Glutamatergic neuron (in vitro differentiated cells): ENCODE data around the gene MRTFB. TPM values are rescaled to one million over a fixed set of nuclear protein-coding genes. Genes with fewer than 3 reads are reported as not detected.

Source experiments
- DNase-seq: peaks from one replicate; pipeline ENCODE4 v3.0.0; 2022
- H3K27ac Mint-ChIP-seq: one replicate; pipeline ENCODE4 v1.8.0; 2020; ENCODE audit warnings: mild to moderate bottlenecking, mixed read lengths, inconsistent platforms; ENCODE audit not compliant: unreplicated experiment
- H3K27me3 Mint-ChIP-seq: one replicate; pipeline ENCODE4 v1.8.0; 2020; ENCODE audit warnings: mild to moderate bottlenecking, moderate library complexity, mixed read lengths, inconsistent platforms; ENCODE audit not compliant: unreplicated experiment
- H3K36me3 Mint-ChIP-seq: one replicate; pipeline ENCODE4 v1.8.0; 2020; ENCODE audit warnings: mild to moderate bottlenecking, mixed read lengths, inconsistent platforms; ENCODE audit not compliant: unreplicated experiment
- H3K4me1 Mint-ChIP-seq: one replicate; pipeline ENCODE4 v1.8.0; 2020; ENCODE audit warnings: mild to moderate bottlenecking, low read depth, mixed read lengths, inconsistent platforms; ENCODE audit not compliant: unreplicated experiment
- H3K4me3 Mint-ChIP-seq: one replicate; pipeline ENCODE4 v1.8.0; 2020; ENCODE audit warnings: mild to moderate bottlenecking, mixed read lengths, inconsistent platforms; ENCODE audit not compliant: unreplicated experiment
- H3K9me3 Mint-ChIP-seq: one replicate; pipeline ENCODE4 v1.8.0; 2020; ENCODE audit warnings: mild to moderate bottlenecking, moderate library complexity, mixed read lengths, inconsistent platforms; ENCODE audit not compliant: unreplicated experiment
- total RNA-seq: library from RNA; stranded (reverse); fragmentation: NEBNext Ultra II Directional; extraction: Animal tissue kit (Norgen Biotek cat#: 25700); gene quantifications from one replicate; pipeline ENCODE4 v1.2.1, GENCODE V29; 2021; ENCODE audit not compliant: unreplicated experiment
- TF ChIP-seq, protein P1 (sequence below): fragments of 200-600 bp; sonication (generic); IDR thresholded peaks from one replicate; pipeline ENCODE4 v1.5.0; 2021; ENCODE audit not compliant: partially characterized antibody, unreplicated experiment

MRTFB gene
- total RNA-seq, 1 donor from 2014 or later: 29.6 TPM

DNA sequence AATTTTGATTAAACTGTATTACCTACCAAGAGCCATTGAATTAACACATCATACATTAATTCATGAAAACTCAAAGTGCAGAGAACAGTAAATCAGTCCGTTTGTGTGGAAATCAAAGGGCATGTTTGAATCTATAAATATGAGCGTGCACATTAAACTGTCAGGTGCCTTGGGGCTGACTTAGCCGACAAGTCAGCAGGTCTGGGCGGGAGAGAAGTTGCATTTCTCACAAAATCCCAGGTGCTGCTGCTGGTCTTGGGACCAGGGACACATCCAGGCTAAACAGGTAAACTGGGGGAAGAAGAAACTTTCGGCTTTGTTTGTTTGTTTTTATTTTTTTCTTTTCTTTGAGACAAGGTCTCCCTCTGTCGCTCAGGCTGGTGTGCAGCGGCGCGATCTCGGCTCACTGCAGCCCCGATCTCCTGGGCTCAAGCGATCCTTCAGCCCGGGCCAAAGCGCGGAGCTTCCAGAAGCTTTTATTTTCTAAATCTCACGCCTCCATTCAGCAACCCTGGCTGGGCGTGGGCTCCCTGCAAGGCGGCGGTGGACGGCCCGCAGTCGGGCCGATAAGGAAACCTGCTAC is 213.9 kb downstream of the MRTFB start:
- Mint-ChIP-seq H3K27me3 (peaks cover 10% of the 10 kb centered on the region), H3K4me3 (peak overlapping the region; percentile 92), H3K36me3 (peaks cover 4% of the 10 kb centered on the region), H3K27ac (peak overlapping the region; percentile 90), H3K4me1 (no peaks in the 10 kb centered on the region), H3K9me3 (peaks cover 17% of the 10 kb centered on the region)
- peak; percentile 64 for DNase-seq
- TF ChIP-seq, protein P1, sequence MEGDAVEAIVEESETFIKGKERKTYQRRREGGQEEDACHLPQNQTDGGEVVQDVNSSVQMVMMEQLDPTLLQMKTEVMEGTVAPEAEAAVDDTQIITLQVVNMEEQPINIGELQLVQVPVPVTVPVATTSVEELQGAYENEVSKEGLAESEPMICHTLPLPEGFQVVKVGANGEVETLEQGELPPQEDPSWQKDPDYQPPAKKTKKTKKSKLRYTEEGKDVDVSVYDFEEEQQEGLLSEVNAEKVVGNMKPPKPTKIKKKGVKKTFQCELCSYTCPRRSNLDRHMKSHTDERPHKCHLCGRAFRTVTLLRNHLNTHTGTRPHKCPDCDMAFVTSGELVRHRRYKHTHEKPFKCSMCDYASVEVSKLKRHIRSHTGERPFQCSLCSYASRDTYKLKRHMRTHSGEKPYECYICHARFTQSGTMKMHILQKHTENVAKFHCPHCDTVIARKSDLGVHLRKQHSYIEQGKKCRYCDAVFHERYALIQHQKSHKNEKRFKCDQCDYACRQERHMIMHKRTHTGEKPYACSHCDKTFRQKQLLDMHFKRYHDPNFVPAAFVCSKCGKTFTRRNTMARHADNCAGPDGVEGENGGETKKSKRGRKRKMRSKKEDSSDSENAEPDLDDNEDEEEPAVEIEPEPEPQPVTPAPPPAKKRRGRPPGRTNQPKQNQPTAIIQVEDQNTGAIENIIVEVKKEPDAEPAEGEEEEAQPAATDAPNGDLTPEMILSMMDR: no peak

DNA sequence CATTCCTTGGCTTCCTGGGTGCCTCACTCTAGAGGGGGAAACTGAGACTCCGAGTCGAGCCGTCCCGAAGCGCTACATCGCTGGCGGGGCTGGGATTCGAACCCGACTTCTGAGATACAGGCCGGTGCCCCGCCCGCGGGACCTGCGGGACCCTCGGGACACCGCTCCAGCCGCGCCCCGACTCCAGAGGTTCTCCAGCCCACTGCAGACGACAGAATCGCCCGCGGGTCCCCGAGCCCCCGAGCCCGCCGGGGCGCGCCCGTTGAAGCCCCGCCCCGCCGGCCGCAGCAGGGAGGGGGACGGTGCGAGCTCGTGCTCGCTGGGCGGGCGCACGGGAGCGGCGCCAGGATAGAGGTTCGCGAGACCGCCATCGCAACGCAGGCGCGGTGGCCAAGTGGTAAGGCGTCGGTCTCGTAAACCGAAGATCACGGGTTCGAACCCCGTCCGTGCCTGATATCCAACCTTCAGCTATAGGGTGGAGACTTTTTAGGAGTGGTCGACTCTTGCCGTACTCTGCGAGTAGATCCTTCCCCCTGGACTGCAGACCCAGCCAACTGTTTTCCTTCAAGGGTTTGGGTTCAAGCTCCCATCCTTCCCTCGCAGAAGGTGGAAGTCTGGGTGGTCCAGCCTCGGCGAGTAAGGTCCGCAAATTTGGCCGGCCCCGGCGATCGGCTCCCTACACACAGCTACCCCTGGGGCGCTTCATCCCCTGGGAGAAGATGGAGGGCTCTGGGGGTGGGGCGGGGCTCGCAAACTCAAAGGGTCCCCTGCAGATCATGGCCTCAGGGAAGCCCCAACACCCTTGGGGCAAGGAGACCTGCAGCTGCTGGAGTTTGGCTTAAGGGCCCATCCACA is 214.6 kb downstream of the MRTFB start:
- peaks cover 10% of the 10 kb centered on the region for H3K27me3 Mint-ChIP-seq
- H3K4me1 Mint-ChIP-seq: no peaks in the 10 kb centered on the region
- peaks cover 4% of the 10 kb centered on the region for H3K36me3 Mint-ChIP-seq
- H3K27ac Mint-ChIP-seq: no peak overlapping the region
- TF ChIP-seq, protein P1: no peak
- H3K9me3 Mint-ChIP-seq: peaks cover 17% of the 10 kb centered on the region
- peak; percentile 94 for DNase-seq
- peak overlapping the region; percentile 92 for H3K4me3 Mint-ChIP-seq

DNA sequence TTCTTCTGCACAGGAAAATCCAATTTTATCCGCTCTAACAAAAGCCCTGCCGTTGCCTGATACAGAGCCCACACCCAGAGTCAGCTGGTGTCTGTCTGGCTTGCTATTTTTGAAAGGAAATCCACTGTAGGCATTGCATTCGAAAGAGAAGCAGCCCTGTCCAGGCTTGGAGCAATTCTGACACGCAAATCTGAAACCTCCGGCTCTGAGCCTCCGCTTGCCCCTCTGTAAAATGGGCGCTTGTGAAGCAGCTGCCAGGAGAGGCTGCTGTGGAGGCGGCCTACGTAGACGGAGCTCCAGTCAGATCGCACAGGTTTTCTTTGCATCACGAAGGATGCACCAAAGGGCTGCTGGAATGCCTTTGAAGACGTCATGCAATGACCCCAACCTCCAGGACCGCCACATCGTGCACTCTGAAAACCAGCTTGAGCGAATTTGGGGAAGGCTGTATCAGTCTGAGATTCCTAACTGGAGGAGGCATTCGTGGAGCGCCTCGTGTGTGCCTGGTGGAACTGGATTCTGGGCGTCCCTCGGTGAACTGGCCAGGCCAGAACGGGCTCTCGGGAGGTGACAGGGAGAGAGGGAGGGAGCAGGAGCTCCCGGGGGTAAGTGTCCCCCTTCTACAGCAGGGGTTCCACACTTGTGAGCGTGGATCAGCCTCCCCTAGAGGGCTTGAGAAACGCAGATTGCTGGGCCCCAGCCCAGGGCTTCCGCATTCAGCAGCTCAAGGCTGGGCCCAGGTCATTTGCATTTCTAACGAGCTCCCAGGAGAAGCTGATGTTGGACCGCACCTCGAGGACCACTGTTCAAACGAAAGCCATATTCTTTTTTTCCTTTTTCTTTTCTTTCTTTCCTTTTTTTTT is 215.5 kb downstream of the MRTFB start:
- no peaks in the 10 kb centered on the region for H3K4me1 Mint-ChIP-seq
- no peak for DNase-seq
- TF ChIP-seq, protein P1: no peak
- peak overlapping the region; percentile 28 for H3K27ac Mint-ChIP-seq
- H3K9me3 Mint-ChIP-seq: peaks cover 17% of the 10 kb centered on the region
- H3K4me3 Mint-ChIP-seq: peak overlapping the region; percentile 73
- H3K36me3 Mint-ChIP-seq: peaks cover 4% of the 10 kb centered on the region
- peaks cover 10% of the 10 kb centered on the region for H3K27me3 Mint-ChIP-seq

DNA sequence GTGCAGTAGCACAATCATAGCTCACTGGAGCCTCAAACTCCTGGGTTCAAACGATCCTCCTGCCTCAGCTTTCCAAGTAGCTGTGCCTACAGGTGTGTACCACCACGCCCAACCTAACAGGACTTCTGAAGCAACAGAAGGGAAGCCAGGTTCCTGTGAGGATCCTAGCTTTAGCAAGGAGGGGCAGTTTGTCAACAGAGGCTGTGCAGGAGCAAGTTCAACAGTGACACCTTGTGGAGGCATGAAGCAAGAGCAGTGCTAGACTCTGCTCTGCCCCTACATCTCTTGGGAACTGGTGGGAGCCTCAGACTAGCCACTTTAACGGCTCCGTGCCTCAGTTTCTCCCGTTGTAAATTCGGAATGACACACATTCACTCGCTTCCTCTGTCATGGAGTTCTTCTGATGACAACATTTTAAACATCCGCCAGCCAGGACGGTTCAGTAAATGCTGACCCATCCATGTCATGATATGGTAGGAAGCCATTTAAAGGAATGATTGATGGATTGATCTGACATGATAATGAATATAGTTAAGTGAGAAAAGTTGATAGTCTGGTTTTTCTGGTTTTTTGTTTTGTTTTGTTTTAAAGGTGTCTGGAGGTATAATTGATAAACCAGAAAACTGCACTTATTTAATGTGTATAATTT is 218.7 kb downstream of the MRTFB start:
- Mint-ChIP-seq H3K27ac (no peak overlapping the region), H3K9me3 (peaks cover 13% of the 10 kb centered on the region), H3K4me1 (no peaks in the 10 kb centered on the region), H3K27me3 (peaks cover 8% of the 10 kb centered on the region), H3K36me3 (peaks cover 4% of the 10 kb centered on the region), H3K4me3 (no peak overlapping the region)
- DNase-seq: peak; percentile 49
- TF ChIP-seq, protein P1: peak; percentile 61
